Measurements from ENCODE around the gene AKIRIN2. TPM values are rescaled to one million over a fixed set of nuclear protein-coding genes. Genes with fewer than 3 reads are reported as not detected.

The AKIRIN2 gene
- total RNA-seq = 27.2 TPM

DNA sequence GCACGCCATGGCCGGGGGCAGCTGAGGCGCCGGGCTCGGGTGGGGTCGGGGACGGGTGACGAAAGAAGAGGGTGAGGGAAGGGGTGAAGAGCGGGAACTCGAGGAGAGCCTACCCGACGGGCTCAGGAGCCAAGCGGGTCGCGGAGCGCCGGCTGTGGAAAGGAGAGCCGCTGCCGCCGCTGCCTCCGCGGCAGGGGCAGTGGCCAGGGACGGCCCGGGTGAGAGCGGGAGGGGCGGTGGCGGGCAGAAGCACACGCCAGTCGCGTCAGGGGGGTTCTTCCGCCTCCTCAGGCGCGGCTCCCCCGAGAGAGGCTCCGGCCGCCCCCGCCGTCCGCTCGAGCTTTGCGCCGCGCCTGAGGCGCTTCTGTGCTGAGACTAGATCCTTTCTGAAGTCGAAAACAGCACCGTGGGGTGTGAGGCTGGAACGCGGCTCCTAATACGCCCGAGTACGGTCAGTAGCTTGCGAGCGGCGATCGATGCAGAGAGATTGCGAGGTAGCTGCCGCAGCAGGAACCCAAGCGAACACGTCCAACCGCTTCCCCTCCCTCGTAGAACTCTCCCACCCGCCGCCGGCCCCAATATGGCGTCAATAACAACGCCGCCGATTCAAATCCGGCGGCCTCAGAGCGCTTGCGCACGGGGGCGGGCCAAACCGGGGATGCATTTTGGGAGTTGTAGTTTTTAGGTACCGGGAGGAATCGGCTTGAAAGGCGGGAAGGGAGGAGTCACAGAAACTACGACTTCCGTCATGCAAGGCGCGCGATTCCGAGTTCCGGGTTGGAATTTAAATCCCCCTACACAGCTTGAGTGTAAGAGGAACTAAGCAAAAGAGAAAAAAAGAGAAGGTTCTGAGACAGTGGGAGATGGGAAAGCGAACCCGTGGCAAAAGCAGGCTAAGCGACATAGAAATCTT lies at the start of gene AKIRIN2:
Gene AKIRIN2, minus strand, starts transcription at position 558 of the 913 bp plus-strand sequence. Its CDS starts 549 bp downstream, at position 9.
- DNase-seq (ENCODE audit: low read depth in 2 of 3, low spot score in 2 of 3) = peak; percentile 93 to 99 (median 99)

GRCh38 chr6:87747646-87748045 lies 45.6 kb upstream of the AKIRIN2 start:
- DNase-seq (ENCODE audit: low read depth in 2 of 3, low spot score in 2 of 3) = peak in 1 of 3 donors; percentile 17

GRCh38 chr6:87745966-87746721 lies 44.1 kb upstream of the AKIRIN2 start:
- DNase-seq (ENCODE audit: low read depth in 2 of 3, low spot score in 2 of 3) = no peak

DNA sequence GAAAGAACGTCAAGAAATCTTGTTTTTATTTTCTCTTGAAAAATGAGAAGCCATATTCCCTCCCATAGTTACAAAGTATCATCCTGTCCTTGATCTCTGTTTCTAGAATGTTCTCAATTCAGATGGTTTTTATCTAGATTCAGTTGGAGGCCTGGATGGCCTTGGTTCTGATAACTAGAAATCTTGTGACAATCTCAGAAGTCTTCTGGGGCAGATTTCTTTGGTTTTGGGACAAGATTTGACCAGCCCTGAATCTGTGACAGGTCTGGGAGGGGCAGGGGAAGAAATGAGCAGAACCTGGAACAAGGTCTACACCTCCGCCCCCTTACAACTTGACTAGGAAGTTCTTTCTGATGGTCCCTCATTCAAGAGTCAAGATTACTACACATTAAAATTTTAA lies 41.4 kb upstream of the AKIRIN2 start:
- DNase-seq (ENCODE audit: low read depth in 2 of 3, low spot score in 2 of 3) = no peak

DNA sequence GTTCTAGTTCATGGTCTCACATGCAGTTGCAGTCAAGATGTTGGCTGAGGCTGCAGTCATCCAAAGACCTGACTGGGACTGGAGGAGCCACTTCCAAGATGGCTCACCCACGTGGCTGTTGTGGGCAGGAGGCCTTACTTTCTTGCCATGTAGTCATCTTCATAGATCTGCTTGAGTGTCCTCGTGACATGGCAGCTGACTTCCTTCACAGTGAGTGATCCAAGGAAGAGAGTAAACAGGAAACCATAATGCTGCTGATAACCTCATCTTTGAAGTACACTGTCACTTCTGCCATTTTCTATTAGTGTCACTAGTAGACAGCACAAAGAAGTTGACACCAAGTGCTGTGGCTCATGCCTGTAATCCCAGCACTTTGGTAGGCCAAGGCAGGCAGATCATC lies 40.1 kb upstream of the AKIRIN2 start:
- no peak for DNase-seq (ENCODE audit: low read depth in 2 of 3, low spot score in 2 of 3)

DNA sequence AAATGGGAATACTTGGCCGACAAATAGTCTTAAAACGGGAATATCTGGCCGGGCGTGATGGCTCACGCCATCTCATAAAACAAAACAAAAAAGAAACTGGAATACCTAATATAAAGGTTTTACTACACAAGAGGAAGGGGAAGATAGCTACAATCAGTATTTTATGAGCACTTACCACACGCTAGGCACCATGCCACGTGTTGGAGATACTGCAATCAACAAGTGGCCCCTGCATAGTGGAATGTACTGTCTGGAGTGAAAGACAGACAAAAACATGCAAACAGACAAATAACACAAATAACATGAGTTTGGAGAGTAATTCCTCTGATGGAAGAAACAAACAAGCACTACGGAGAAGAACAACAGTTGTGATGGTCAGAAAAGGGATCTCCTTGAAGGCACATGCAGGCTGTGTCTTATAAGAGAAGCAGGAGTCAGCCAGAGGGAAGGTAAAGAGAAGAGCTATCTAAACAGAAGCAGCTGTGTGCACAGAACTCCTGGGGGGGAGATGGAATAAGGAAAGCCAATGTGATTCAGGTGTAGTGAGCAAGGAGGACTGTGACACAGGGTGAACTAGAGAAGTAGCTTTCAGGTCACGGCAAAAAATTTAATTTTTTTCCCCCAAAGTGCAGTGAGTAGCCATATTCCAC lies 39.1 kb upstream of the AKIRIN2 start:
- no peak for DNase-seq (ENCODE audit: low read depth in 2 of 3, low spot score in 2 of 3)

DNA sequence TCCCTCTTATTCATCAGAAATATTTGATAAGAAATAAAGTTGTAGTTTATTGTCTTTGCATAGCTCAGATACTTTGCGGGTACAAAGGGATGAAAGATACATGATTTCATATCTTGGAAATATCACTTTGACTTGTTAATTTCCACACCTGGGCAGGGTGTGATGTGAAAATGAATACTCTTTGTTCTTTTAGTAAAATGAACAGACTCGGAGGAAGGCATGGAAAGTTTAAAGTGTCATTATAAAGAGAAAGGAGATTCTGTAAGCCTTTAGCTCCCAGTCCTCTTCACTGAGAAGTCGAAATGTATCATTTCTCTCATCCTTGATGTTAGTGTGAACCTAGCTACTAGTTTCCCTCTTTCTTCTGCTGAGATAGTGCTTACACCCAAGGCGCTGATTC lies 36.7 kb upstream of the AKIRIN2 start:
- DNase-seq (ENCODE audit: low read depth in 2 of 3, low spot score in 2 of 3) = no peak

DNA sequence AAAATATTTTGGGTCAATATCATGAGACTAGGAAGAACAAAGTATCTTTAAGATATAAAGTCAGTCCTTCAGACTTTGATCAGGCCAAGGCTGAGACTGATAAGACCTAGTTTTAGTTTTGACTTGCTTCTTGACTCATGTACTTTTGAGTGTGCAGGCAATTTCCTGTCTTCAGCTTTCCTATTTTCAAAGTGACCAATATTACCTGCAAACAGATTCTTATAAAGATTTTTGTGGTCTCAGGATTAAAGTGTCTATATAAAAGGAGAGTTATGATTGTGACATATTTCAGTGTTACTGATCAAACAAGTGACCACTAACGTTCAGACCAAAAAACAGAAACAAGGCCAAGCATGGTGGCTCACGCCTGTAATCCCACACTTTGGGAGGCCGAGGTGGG lies 36.0 kb upstream of the AKIRIN2 start:
- no peak for DNase-seq (ENCODE audit: low read depth in 2 of 3, low spot score in 2 of 3)

DNA sequence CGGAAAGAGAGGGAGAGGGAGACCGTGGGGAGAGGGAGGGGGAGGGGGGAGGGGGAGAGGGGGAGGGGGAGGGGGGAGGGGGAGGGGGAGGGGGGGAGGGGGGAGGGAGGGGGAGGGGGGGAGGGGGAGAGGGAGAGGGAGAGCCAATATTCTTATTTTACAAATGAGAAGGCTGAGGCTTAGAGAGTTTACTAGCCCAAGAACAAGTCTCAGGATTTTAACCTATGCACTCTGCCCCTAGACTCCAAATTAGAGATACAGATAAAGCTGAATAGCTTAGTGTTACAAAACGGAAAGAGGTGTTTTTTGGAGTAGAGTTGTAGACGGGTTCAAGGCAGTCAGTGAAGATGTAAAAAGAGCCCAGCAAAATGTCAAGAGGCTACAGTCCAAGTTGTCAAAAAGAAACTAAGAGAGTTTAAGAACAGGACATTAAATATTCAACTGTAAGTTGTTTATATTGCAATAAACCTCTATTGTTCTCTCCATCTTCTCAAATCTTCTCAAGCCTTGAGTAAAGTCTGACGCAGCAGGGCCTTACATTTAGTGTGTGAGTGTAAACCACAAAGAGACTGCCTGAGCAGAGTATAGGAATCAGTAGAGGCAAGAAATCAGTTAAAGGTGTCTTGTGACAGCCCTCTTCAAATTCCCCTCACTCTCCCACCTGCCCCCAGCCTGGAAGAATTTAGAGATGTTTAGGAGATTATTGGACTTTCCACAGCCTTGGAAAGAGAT lies 34.9 kb upstream of the AKIRIN2 start:
- no peak for DNase-seq (ENCODE audit: low read depth in 2 of 3, low spot score in 2 of 3)

DNA sequence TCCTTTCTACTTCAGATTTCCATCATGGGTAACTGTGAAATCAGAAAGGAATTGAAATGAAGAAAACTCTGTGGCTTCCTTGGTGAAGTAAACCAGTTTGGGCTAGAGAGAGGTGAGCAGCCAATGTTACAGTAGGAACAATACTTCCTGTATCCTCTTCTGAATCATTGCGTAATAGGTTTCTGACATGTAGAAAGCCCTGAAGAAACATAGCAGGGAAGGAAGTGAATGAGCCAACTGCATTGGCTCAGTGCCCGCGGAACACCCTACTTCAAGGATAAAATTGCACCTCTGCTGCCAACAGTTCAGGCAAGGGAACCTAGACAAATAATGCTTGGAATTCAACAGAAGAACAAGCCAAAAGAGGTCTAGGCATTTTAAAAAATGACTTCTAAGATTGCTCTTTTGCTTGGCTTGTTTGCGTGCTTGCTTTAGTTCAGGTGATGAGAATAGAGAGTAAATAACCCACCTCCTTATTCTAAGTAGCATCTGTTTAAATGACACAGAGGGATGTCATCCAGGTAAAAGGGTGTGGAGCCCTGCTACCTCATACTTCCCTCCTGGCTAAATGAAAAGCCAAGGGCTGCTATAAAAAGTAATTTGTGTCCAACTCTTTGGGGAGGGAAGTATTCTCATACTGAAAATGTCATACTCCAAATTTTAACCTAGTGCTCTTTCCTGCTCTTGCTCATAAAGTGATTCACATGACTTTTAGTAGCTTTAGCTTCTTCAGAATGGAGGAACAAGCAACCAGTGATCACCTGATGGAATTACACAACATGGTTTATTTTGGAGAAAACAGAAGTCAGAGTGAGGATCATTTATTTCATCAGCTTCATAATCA lies 30.0 kb upstream of the AKIRIN2 start:
- peak in 2 of 3 donors; percentile 87 to 92 for DNase-seq (ENCODE audit: low read depth in 2 of 3, low spot score in 2 of 3)

GRCh38 chr6:87731080-87731479 lies 29.0 kb upstream of the AKIRIN2 start:
- DNase-seq (ENCODE audit: low read depth in 2 of 3, low spot score in 2 of 3) = no peak

- DNase-seq (ENCODE audit: low read depth in 2 of 3, low spot score in 2 of 3) = peak in 1 of 3 donors; percentile 21
These were observed 28.1 kb upstream of the AKIRIN2 start for GRCh38 chr6:87729965-87730719.

DNA sequence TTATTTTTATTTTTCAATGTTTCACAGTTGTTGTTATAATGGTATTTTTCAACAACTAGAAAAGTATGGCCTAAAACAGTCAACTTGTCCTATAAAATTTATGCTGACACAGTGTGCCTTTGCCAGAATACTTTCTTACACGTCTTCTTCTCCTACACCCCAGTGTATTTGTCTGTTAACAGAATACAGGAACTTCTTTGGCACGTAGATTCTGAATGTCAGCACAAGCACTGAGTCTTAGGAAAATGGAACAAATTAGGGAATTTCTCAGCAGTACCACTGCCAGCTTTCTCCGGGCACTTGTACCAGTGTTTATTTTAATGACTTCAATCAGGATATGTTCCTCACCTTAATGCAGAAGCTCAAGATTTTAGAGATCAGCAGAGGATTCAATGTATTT lies 26.7 kb upstream of the AKIRIN2 start:
- DNase-seq (ENCODE audit: low read depth in 2 of 3, low spot score in 2 of 3) = no peak

- peak in 2 of 3 donors; percentile 35 to 61 for DNase-seq (ENCODE audit: low read depth in 2 of 3, low spot score in 2 of 3)
These were observed 23.2 kb upstream of the AKIRIN2 start for GRCh38 chr6:87724983-87725811.

DNA sequence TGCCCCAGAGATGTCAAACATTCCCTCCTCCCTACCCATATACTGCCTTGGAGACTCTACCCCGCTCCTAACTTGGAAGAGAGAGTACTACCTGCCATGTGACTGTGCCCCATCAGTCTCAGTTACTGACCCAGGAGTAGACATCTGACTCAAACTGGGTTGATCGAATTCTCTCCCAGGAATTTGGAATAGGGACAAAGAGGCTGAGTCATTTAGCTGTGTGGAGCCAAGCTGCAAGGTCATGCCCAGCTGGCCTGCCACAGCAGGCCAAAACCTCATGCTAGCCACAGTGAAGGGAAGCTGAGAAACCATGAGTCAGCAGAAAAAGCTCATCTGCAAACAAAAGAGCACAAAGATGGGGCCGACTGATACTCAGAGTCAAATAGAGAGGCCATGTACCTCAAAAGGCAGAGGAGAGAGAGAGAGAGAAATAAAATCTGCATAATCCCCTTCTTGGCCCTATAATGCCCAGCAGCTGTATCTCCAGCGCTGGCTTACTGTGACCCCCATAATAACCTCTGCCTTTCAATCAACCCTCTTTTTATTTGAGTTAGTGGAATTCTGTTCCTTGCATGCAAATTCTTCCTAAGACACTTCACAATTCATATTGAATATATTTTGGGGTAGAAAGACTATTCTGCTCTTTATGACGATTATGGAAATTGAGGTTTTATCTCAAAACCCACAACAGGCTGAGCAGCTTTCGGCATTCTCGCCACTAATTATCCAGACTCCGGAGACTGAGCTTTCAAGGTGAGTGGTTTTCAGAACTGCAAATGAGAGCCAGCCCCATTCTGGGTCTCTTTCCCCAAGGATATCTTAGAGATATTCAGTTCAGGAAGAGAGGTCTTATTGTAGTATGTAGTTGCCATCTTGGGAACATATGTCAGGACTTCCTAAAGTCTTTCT lies 21.4 kb upstream of the AKIRIN2 start:
- peak in 2 of 3 donors; percentile 74 to 83 for DNase-seq (ENCODE audit: low read depth in 2 of 3, low spot score in 2 of 3)

- peak in 1 of 3 donors; percentile 33 for DNase-seq (ENCODE audit: low read depth in 2 of 3, low spot score in 2 of 3)
These were observed 20.6 kb upstream of the AKIRIN2 start for GRCh38 chr6:87722540-87723169.

Data from hematopoietic multipotent progenitor cell (in vitro differentiated cells).